ENCODE data around the gene TNFSF9.
A peak's percentile ranks its signal among the peaks of the same experiment; 100 is the strongest.
"Not testable (repeated sequence)": the region's sequence is repeated elsewhere in the genome, so short reads cannot be mapped to it uniquely, and the experiment has no call there.

TNFSF9 gene

DNA sequence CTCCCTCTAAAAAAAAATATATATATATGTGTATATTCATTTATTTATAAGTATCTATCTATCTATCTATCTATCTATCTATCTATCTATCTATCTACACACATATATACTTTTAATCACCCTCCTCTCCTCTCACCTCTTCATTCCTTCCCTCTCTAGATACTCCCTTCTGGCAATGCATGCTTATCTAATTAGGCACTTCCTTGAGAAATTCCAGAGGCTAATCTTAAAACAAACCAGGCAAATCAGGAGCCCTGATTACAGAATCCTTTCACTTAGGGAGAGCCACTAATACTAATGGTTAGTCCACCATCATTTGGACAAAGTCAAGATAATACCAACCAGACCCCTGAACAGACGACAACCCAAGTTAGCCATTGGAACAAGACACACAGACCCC is 42.5 kb downstream of the TNFSF9 start:
- no peak for DNase-seq

DNA sequence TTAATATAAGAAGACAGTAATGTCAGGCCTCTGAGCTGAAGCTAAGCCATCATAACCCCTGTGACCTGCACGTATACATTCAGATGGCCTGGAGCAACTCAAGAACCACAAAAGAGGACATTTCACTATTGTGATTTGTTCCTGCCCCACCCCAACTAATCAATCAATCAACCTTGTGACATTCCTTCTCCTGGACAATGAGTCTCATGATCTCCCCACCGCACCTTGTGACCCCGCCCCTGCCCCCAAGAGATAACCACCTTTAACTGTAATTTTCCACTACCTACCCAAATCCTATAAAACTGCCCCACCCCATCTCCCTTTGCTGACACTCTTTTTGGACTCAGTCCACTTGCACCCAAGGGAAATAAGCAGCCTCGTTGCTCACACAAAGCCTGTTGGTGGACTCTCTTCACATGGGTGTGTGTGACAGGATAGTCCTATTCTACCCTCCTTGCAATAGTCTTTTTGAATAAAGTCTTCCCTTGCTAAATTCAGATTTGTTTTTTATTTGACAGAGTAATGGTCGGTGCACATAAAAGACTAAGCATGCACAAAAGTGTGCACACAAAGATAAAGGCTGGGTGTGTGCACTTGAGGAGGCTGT is 46.1 kb downstream of the TNFSF9 start:
- DNase-seq, result no peak

DNA sequence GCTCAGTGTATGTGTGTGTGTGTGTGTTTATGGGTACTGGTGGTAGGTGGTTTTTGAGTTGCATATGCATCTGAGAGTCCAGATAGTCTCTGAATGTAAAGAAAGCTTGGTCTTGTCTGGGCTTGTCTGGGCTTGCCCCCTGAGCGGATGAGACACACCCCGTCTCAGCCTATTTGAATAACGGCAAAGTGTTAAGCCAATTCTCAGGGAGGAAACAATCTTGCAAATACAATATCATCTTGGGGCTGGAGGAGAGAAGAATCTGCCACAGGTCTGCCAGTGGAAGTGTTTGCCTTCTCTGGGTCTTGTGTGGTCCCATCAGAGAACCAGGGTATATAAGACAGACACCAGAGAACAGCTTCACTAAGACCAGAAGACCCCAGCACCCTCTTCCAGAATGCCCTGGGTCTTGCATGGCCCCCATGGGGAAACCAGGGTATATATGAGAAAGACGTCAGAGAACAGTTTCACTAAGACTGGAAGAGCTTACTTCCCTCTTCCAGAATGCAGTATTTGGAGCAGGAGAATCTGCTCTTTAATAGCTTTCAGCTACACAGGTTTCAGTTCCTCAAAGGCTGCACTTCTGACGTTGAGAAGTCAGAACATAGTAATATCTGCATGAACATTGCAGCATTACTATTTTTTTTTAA is 46.8 kb downstream of the TNFSF9 start:
- peak; percentile 27 to 36 for DNase-seq

DNA sequence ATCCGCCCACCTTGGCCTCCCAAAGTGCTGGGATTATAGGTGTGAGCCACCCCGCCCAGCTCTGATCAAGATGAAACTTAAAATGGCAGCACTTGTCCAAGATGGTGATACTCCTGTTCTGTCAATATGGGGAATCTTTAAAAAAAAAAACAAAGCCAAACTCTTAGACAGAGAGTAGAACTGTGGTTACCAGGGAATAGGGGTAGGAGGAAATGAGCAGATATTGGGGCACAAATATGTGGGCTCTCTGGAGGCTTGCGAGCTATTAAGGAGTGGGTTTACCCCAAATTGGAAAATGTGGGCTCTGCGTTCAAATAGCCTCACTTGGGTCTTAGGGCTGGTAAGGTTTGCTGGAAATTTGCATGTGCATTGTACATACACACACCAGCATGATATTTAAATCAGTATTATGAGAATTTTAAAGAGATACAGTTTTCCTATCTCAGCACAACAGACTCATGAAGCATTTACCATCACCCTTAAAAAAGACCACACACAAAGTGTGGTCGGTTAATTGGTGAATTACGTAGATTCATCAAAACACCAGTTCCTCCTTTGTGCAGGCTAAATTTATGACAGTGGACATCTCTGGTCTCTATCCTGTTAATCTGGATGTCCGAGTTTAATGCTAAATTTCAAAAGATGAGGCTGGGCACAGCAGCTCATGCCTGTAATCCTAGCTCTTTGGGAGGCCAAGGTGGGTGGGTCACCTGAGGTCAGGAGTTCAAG is 48.8 kb downstream of the TNFSF9 start:
- DNase-seq, result no peak

DNA sequence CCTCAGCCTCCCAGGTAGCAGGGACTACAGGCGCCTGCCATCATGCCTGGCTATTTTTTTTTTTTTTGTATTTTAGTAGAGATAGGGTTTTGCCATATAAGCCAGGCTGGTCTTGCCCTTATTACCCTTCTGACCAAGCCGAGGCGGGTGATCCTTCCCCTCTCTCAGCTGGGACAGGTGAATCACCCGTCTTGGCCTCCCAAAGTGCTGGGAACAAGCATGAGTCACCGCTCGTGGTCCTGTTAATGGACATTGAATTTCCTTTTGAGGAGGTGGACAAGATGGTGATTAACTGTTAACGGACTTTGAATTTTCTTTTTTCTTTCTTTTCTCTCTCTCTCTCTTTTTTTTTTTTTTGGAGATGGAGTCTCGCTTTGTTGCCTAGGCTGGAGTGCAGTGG is 49.5 kb downstream of the TNFSF9 start:
- DNase-seq, result no peak

DNA sequence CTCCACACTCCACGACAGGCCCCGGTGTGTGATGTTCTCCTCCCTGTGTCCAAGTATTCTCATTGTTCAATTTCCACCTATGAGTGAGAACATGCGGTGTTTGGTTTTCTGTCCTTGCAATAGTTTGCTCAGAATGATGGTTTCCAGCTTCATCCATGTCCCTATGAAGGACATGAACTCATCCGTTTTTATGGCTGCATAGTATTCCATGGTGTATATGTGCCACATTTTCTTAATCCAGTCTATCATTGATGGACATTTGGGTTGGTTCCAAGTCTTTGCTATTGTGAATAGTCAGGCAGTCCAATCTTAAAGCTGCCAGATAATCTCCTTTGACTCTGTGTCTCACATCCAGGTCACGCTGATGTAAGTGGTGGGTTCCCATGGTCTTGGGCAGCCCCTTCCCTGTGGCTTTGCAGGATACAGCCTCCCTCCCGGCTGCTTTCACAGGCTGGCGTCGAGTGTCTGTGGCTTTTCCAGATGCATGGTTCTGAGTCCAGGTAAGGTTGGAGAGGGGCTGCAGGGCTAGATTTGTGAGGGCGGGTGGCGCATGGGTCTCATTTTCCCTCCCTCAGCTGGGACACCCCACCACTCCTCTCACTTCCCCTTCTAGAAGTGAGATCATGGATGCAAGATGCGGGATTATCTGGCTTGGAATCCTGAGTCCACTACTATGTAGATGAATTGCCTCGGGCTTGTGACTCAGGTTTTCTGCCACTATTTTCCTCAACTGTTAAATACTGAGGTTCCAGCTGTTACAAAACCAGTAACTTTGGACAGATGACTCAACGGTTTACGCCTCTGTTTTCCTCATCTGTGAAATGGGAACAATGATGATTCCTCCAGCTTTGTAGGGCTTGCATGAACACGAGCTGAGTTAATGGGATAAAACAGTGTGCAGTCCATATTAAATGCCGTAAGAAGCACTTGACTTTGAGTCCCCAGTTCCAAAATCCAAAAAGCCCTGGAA is 52.0 kb downstream of the TNFSF9 start:
- not testable (repeated sequence) for DNase-seq
